GM23248 (cell line): ENCODE data around the gene PTGES3. TPM values are rescaled to one million over a fixed set of nuclear protein-coding genes. Genes with fewer than 3 reads are reported as not detected.

Source experiments
- DNase-seq: peaks from one replicate; pipeline ENCODE4 v3.0.0-alpha.2; 2015
- H2AFZ ChIP-seq: fragments of 200-600 bp; sonication (generic); 2 replicates; pipeline ENCODE4 v1.6.1; 2016; ENCODE audit warnings: antibody characterized with exemption
- H3F3A ChIP-seq: fragments of 200-600 bp; sonication (generic); 2 replicates; pipeline ENCODE4 v1.6.1; 2016; ENCODE audit warnings: mild to moderate bottlenecking, antibody characterized with exemption, mixed run types; ENCODE audit not compliant: insufficient read depth
- H3K27ac ChIP-seq: fragments of 200-600 bp; sonication (generic); 2 replicates; pipeline ENCODE4 v1.5.1; 2016; ENCODE audit warnings: mild to moderate bottlenecking
- H3K27me3 ChIP-seq: fragments of 200-600 bp; sonication (generic); replicated peaks from 2 replicates; pipeline ENCODE4 v1.6.1; 2016; ENCODE audit warnings: mild to moderate bottlenecking; ENCODE audit not compliant: insufficient read depth
- H3K36me3 ChIP-seq: fragments of 200-600 bp; sonication (generic); 2 replicates; pipeline ENCODE4 v1.6.1; 2016; ENCODE audit warnings: low read depth, mild to moderate bottlenecking
- H3K4me1 ChIP-seq: fragments of 200-600 bp; sonication (generic); 2 replicates; pipeline ENCODE4 v1.6.1; 2016; ENCODE audit warnings: mild to moderate bottlenecking; ENCODE audit not compliant: insufficient read depth
- H3K4me2 ChIP-seq: fragments of 200-600 bp; sonication (generic); one replicate; pipeline ENCODE4 v1.6.1; 2016; ENCODE audit warnings: mild to moderate bottlenecking; ENCODE audit not compliant: unreplicated experiment
- H3K4me3 ChIP-seq: fragments of 200-600 bp; sonication (generic); 2 replicates; pipeline ENCODE4 v1.5.1; 2016; ENCODE audit warnings: mild to moderate bottlenecking
- H3K79me2 ChIP-seq: fragments of 200-600 bp; sonication (generic); 2 replicates; pipeline ENCODE4 v1.6.1; 2016; ENCODE audit warnings: mild to moderate bottlenecking; ENCODE audit not compliant: insufficient read depth
- H3K9ac ChIP-seq: fragments of 200-600 bp; sonication (generic); 2 replicates; pipeline ENCODE4 v1.6.1; 2016; ENCODE audit warnings: mild to moderate bottlenecking
- H3K9me2 ChIP-seq: fragments of 200-600 bp; sonication (generic); 2 replicates; pipeline ENCODE4 v1.6.1; 2016; ENCODE audit warnings: mixed run types, mild to moderate bottlenecking, moderate library complexity; ENCODE audit not compliant: insufficient read depth
- H3K9me3 ChIP-seq: fragments of 200-600 bp; sonication (generic); one replicate; pipeline ENCODE4 v1.6.1; 2017; ENCODE audit warnings: low read depth
- H4K20me1 ChIP-seq: fragments of 200-600 bp; sonication (generic); 2 replicates; pipeline ENCODE4 v1.6.0; 2016; ENCODE audit not compliant: insufficient read depth
- EZH2 ChIP-seq: fragments of 200-600 bp; sonication (generic); IDR thresholded peaks from 2 replicates; pipeline ENCODE4 v1.6.1; 2018; ENCODE audit warnings: antibody characterized with exemption, mild to moderate bottlenecking; ENCODE audit not compliant: insufficient read depth, poor library complexity, severe bottlenecking
- EZH2phosphoT487 ChIP-seq: fragments of 200-600 bp; sonication (generic); IDR thresholded peaks from 2 replicates; pipeline ENCODE4 v1.6.1; 2018; ENCODE audit warnings: antibody characterized with exemption, moderate library complexity, mild to moderate bottlenecking, low read depth; ENCODE audit not compliant: insufficient read depth
- WGBS, 2 experiments: methylation state at CpG; one replicate each; pipeline ENCODE4 v1.1.6; 2015 to 2017; ENCODE audit warnings: low lambda C conversion rate in 2 of 2, low coverage in 1 of 2; ENCODE audit errors: missing lambda C conversion rate in 2 of 2; 5-methylcytosine and 5-hydroxymethylcytosine counted together
- in situ Hi-C: fragments of 300-500 bp; cut with MboI; formaldehyde crosslinking; loops from 2 replicates; pipeline ENCODE4 v1.15.0; 2020
- polyA plus RNA-seq: library from polyadenylated mRNA; unstranded; fragments of >200 nt; fragmentation: Nextera tagmentation; extraction: Ambion mirVana; gene quantifications from 2 replicates; pipeline ENCODE4 v1.2.1, GENCODE V29; 2016
- total RNA-seq: library from RNA; depleted of rRNA; stranded (reverse); fragments of >200 nt; shearing (Covaris generic); gene quantifications from 2 replicates; pipeline ENCODE4 v1.2.3, GENCODE V29; 2014

PTGES3 gene
- total and polyA plus RNA-seq, 2 experiments from 2014 or later = 79.9 to 237 TPM

DNA sequence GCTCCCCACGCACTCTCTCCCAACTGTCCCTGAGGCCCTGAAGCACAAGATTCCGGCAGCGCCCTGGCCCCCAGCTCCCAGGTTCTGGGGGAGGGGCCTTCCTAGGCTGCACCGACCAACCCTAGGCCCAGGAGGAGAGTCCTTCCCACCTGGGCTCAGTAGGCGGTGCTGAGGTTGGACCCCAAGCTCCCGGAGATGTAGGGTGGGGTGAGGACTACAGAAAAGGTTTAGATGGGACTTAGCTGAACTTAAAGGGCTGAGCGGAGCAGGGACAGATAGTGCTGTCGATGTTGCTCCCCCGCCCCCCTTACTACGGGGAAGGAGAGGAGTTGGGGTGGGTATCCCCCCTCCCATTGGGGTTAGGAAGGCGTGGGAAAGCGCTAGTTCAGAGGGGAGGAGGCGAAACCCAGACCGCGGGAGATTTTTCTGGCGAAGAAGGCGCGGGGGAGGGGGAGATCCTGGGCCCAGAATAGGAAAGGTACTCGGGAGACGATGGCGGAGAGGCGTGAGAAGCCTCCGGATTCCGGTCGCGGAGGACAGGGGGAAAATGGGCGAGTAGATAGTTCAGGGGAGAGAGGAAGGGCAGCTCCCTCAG lies 53.7 kb downstream of the PTGES3 start:
- in situ Hi-C loops = no loop called here
- peak overlapping the region; percentile 87 for H3K27ac ChIP-seq

DNA sequence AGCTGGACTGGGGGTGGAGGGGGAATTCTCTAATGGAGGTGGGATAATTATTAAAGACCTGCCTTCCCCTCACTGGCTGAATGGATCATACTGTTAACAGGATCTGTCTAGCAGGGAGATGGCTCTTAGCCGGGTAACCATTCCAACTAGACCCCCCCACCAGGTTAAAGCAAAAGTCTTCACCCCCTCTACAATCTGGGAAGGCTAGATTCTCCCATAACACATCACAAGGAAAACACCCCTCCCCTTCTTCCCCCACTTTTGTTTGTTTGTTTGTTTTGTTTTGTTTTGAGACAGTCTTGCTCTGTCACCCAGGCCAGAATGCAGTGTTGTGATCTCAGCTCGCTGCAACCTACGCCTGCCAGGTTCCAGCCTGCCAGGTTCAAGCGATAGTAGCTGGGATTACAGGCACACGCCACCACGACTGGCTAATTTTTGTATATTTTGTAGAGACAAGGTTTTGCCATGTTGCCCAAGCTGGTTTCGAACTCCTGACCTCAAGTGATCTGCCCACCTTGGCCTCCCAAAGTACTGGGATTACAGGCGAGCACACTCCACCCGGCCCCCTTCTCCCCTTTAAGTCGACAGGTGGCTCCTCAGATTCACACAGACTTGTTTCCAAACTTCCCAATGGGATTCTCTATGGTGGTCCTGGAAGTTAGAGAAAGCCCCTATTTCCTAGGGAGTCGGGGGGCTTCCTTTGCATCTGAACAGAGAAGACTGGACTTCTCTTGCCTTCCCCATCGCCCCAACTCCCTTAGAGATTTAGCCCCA lies 54.4 kb downstream of the PTGES3 start:
- Histone ChIP-seq H2AFZ (no peak overlapping the region), H3F3A (peaks cover 36% of the 10 kb centered on the region), H3K9ac (peak overlapping the region; percentile 83), H3K79me2 (peaks cover 75% of the 10 kb centered on the region), H3K36me3 (peaks cover 14% of the 10 kb centered on the region), H3K4me1 (peaks cover 43% of the 10 kb centered on the region), H3K9me2 (no peaks in the 10 kb centered on the region), H3K27me3 (no peaks in the 10 kb centered on the region), H4K20me1 (no peaks in the 10 kb centered on the region; the same call in 1 of the 2 replicates), H3K4me2 (peak overlapping the region; percentile 83), H3K4me3 (peak overlapping the region; percentile 81), H3K9me3 (no peaks in the 10 kb centered on the region), H3K27ac (no peak overlapping the region; the same call in 1 of the 2 replicates)
- peak; percentile 26 for DNase-seq
- in situ Hi-C loops = no loop called here
- no peak for TF ChIP-seq EZH2
- no peak for TF ChIP-seq EZH2phosphoT487
- 45 to 47% methylated on average over 12 of the region's 12 CpGs for WGBS, 2 experiments

More for the DNA sequence above, 53.7 kb downstream of the PTGES3 start:
- DNase-seq = peak; percentile 35
- Histone ChIP-seq H3K9me2 (no peaks in the 10 kb centered on the region), H2AFZ (peak overlapping the region; percentile 76), H3K4me2 (peak overlapping the region; percentile 83), H3K36me3 (peaks cover 21% of the 10 kb centered on the region), H3K4me1 (peaks cover 43% of the 10 kb centered on the region), H3K4me3 (peak overlapping the region; percentile 81), H3K9me3 (no peaks in the 10 kb centered on the region), H3F3A (peaks cover 35% of the 10 kb centered on the region), H3K79me2 (peaks cover 71% of the 10 kb centered on the region), H3K27me3 (no peaks in the 10 kb centered on the region), H4K20me1 (no peaks in the 10 kb centered on the region; the same call in 1 of the 2 replicates), H3K9ac (peak overlapping the region; percentile 83)
- TF ChIP-seq EZH2phosphoT487 (no peak), EZH2 (no peak)
- 8 to 9% methylated on average over 20 to 27 of the region's 27 CpGs for WGBS, 2 experiments

DNA sequence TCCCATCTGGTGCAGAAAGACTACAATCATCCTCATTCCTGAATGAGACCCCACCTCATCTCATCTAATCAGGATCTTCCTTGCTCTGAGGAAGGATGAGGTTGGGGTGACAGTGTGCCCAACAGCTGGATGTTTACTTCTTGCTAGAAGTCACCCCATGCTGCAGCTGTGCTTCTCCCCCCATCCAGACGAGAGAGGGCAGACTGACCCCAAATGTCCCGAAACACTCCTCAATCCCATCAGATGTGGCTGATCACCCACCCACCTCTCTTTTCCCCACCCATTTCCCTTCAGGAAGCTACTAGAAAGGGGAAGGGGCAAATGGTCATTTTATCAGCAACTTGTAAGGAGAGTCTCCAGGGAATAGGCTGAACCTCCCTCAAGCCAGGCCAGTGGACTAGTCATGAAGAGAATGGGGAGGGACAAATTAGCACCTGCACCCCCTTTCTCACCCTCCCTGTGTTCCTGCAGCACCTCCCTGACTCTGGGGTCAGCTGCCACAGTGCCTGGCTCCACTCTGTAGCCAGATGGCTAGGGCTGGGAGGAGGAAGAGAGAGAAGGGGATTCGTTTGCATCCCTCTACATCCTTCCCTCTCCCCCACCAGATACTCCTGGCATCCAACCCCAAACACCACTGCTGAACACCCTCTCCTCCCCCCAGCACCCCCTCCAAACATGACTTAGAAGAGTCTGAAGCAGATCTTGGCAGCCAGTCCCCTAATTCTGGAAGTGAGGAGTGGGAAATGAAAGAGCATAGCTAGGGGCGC lies 55.2 kb downstream of the PTGES3 start:
- in situ Hi-C loops = no loop called here
- no peak for TF ChIP-seq EZH2

More for the DNA sequence above, 55.2 kb downstream of the PTGES3 start:
- Histone ChIP-seq H3K27ac (peak overlapping the region; percentile 7; the same call in 1 of the 2 replicates), H2AFZ (no peak overlapping the region), H3F3A (peaks cover 35% of the 10 kb centered on the region), H3K36me3 (peaks cover 6% of the 10 kb centered on the region; the same call in 1 of the 2 replicates), H3K4me3 (peak overlapping the region; percentile 81), H3K9me2 (no peaks in the 10 kb centered on the region), H3K27me3 (no peaks in the 10 kb centered on the region), H3K4me2 (peak overlapping the region; percentile 83), H3K9me3 (no peaks in the 10 kb centered on the region), H3K4me1 (peaks cover 51% of the 10 kb centered on the region), H3K79me2 (peaks cover 82% of the 10 kb centered on the region), H4K20me1 (no peaks in the 10 kb centered on the region; the same call in 1 of the 2 replicates), H3K9ac (peak overlapping the region; percentile 83; the same call in 1 of the 2 replicates)
- WGBS, 2 experiments = 40 to 44% methylated on average over 3 to 4 of the region's 4 CpGs
- peak; percentile 55 for DNase-seq
